Mononuclear cell (primary cell): ENCODE data around the gene CACNG3. TPM values are rescaled to one million over a fixed set of nuclear protein-coding genes. Genes with fewer than 3 reads are reported as not detected.
"Not testable (repeated sequence)": the region's sequence is repeated elsewhere in the genome, so short reads cannot be mapped to it uniquely, and the experiment has no call there.

Experiments
- H3K27me3 ChIP-seq: 2 replicates; pipeline ENCODE4 v1.6.0; 2011; ENCODE audit warnings: low read length, control low read depth; ENCODE audit not compliant: insufficient read depth
- H3K4me1 ChIP-seq: 2 replicates; pipeline ENCODE4 v1.5.1; 2011; ENCODE audit warnings: mild to moderate bottlenecking, low read length, control low read depth; ENCODE audit not compliant: insufficient read depth
- H3K4me3 ChIP-seq: 2 replicates; pipeline ENCODE4 v1.5.1; 2011; ENCODE audit warnings: mild to moderate bottlenecking, low read length, moderate library complexity
- H3K9me3 ChIP-seq: 2 replicates; pipeline ENCODE4 v1.5.1; 2011; ENCODE audit warnings: low read depth, mild to moderate bottlenecking, control low read depth, low read length
- total RNA-seq: library from RNA; depleted of rRNA; stranded (reverse); fragments of >200 nt; gene quantifications from one replicate; pipeline ENCODE4 v1.2.3, GENCODE V29; 2012

The CACNG3 gene
- under 0.01 TPM for total RNA-seq

- no peaks in the 10 kb centered on the region for H3K4me1 ChIP-seq
- H3K9me3 ChIP-seq, result no peaks in the 10 kb centered on the region
- no peak within 1 kb of the TSS for H3K4me3 ChIP-seq
- peaks cover 65% of the 10 kb centered on the region for H3K27me3 ChIP-seq
These were observed at the start of gene CACNG3 for GRCh38 chr16:24255456-24256371. Gene CACNG3 (plus strand): TSS chr16:24256335. CDS start chr16:24256755, 420 bp downstream.

- H3K9me3 ChIP-seq, result no peaks in the 10 kb centered on the region
- H3K4me1 ChIP-seq, result no peaks in the 10 kb centered on the region
- H3K4me3 ChIP-seq, result no peak overlapping the region
- no peaks in the 10 kb centered on the region for H3K27me3 ChIP-seq
These were observed 49.2 kb upstream of the CACNG3 start for GRCh38 chr16:24206926-24207325.

- Histone ChIP-seq H3K27me3 (no peaks in the 10 kb centered on the region), H3K4me3 (no peak overlapping the region), H3K4me1 (no peaks in the 10 kb centered on the region), H3K9me3 (no peaks in the 10 kb centered on the region)
These were observed 47.4 kb upstream of the CACNG3 start for GRCh38 chr16:24208710-24209109.

- no peaks in the 10 kb centered on the region for H3K27me3 ChIP-seq
- H3K4me3 ChIP-seq, result no peak overlapping the region
- H3K9me3 ChIP-seq, result no peaks in the 10 kb centered on the region
- no peaks in the 10 kb centered on the region for H3K4me1 ChIP-seq
These were observed 41.1 kb upstream of the CACNG3 start for GRCh38 chr16:24214992-24215391.

GRCh38 chr16:24216961-24217360 lies 39.2 kb upstream of the CACNG3 start:
- H3K4me3 ChIP-seq, result no peak overlapping the region
- no peaks in the 10 kb centered on the region for H3K9me3 ChIP-seq
- H3K27me3 ChIP-seq, result no peaks in the 10 kb centered on the region
- no peaks in the 10 kb centered on the region for H3K4me1 ChIP-seq

GRCh38 chr16:24217461-24217860 lies 38.7 kb upstream of the CACNG3 start:
- Histone ChIP-seq H3K27me3 (no peaks in the 10 kb centered on the region), H3K4me1 (no peaks in the 10 kb centered on the region), H3K4me3 (no peak overlapping the region), H3K9me3 (no peaks in the 10 kb centered on the region)

GRCh38 chr16:24218299-24218698 lies 37.8 kb upstream of the CACNG3 start:
- no peak overlapping the region for H3K4me3 ChIP-seq
- no peaks in the 10 kb centered on the region for H3K27me3 ChIP-seq
- no peaks in the 10 kb centered on the region for H3K4me1 ChIP-seq
- H3K9me3 ChIP-seq, result no peaks in the 10 kb centered on the region

GRCh38 chr16:24221219-24221618 lies 34.9 kb upstream of the CACNG3 start:
- Histone ChIP-seq H3K27me3 (no peaks in the 10 kb centered on the region), H3K9me3 (no peaks in the 10 kb centered on the region), H3K4me1 (no peaks in the 10 kb centered on the region), H3K4me3 (no peak overlapping the region)

- no peaks in the 10 kb centered on the region for H3K4me1 ChIP-seq
- H3K4me3 ChIP-seq, result no peak overlapping the region
- H3K27me3 ChIP-seq, result peaks cover 2% of the 10 kb centered on the region
- H3K9me3 ChIP-seq, result no peaks in the 10 kb centered on the region
These were observed 27.6 kb upstream of the CACNG3 start for GRCh38 chr16:24228514-24228913.

- Histone ChIP-seq H3K4me1 (no peaks in the 10 kb centered on the region), H3K4me3 (no peak overlapping the region), H3K9me3 (peaks cover 4% of the 10 kb centered on the region)
These were observed 23.2 kb upstream of the CACNG3 start for GRCh38 chr16:24232936-24233335.

GRCh38 chr16:24234737-24235136 lies 21.4 kb upstream of the CACNG3 start:
- H3K4me1 ChIP-seq, result no peaks in the 10 kb centered on the region
- no peak overlapping the region for H3K4me3 ChIP-seq
- peaks cover 2% of the 10 kb centered on the region for H3K27me3 ChIP-seq
- H3K9me3 ChIP-seq, result peaks cover 10% of the 10 kb centered on the region

More at GRCh38 chr16:24232936-24233335, 23.2 kb upstream of the CACNG3 start:
- H3K27me3 ChIP-seq, result peaks cover 2% of the 10 kb centered on the region

- Histone ChIP-seq H3K9me3 (peaks cover 10% of the 10 kb centered on the region), H3K4me3 (no peak overlapping the region), H3K27me3 (no peaks in the 10 kb centered on the region), H3K4me1 (no peaks in the 10 kb centered on the region)
These were observed 20.3 kb upstream of the CACNG3 start for GRCh38 chr16:24235806-24236205.

- H3K27me3 ChIP-seq, H3K4me1 ChIP-seq, H3K9me3 ChIP-seq, H3K4me3 ChIP-seq: not testable (repeated sequence)
These were observed 17.3 kb upstream of the CACNG3 start for GRCh38 chr16:24238846-24239245.

- Histone ChIP-seq H3K4me3 (no peak overlapping the region), H3K9me3 (no peaks in the 10 kb centered on the region), H3K4me1 (no peaks in the 10 kb centered on the region), H3K27me3 (peaks cover 11% of the 10 kb centered on the region)
These were observed 9.1 kb upstream of the CACNG3 start for GRCh38 chr16:24246911-24247607.

GRCh38 chr16:24253192-24253591 lies 2.9 kb upstream of the CACNG3 start:
- Histone ChIP-seq H3K4me3 (no peak overlapping the region), H3K4me1 (no peaks in the 10 kb centered on the region), H3K27me3 (peaks cover 48% of the 10 kb centered on the region), H3K9me3 (no peaks in the 10 kb centered on the region)
